Endothelial cell of umbilical vein (primary cell): Measurements from ENCODE around the gene COQ8A. TPM values are rescaled to one million over a fixed set of nuclear protein-coding genes. Genes with fewer than 3 reads are reported as not detected.

Experiments
- BruUV-seq: library from RNA; stranded (reverse); fragments of 400-500 nt; replicated peaks from 2 replicates; lab custom pipeline; 2021; lab: Mats Ljungman, UMichigan
- CTCF ChIA-PET: fragments of 300-600, 350-600 bp; sonication (Branson Sonifier 250); formaldehyde crosslinking; loops from one replicate; lab custom pipeline; 2021; ENCODE audit warnings: antibody characterized with exemption, inconsistent platforms; lab: Charles Lee
- POLR2A ChIA-PET: fragments of 300-600, 350-600 bp; sonication (Branson Sonifier 250); formaldehyde crosslinking; loops from one replicate; lab custom pipeline; 2021; ENCODE audit warnings: antibody characterized with exemption, inconsistent platforms; lab: Charles Lee
- DNase-seq: peaks from one replicate; pipeline ENCODE4 v3.0.0-alpha.2; 2011; ENCODE audit warnings: low read depth, low spot score
- FAIRE-seq: peaks from 2 replicates; lab custom pipeline; 2011; peaks lifted over from hg19 to GRCh38; lab: Jason Lieb, UNC
- H2AFZ ChIP-seq: 2 replicates; pipeline ENCODE4 v1.6.0; 2012; ENCODE audit warnings: low read depth, low read length, control low read depth, inconsistent platforms
- H3K27ac ChIP-seq: 2 replicates; pipeline ENCODE4 v1.5.1; 2011; ENCODE audit warnings: low read depth, mild to moderate bottlenecking, control low read depth, low read length, moderate library complexity; ENCODE audit not compliant: insufficient read depth
- H3K27me3 ChIP-seq, 2 experiments: 2 replicates each; pipeline versions ENCODE4 v1.6.0 to v1.6.1; 2011; ENCODE audit warnings: low read length in 2 of 2, mixed read lengths in 1 of 2; ENCODE audit not compliant: control insufficient read depth in 2 of 2, insufficient read depth in 2 of 2
- H3K36me3 ChIP-seq, 2 experiments: 2 replicates in 1 of 2; 3 replicates in 1 of 2; pipeline ENCODE4 v1.5.1; 2011; ENCODE audit warnings: low read length in 2 of 2, mild to moderate bottlenecking in 1 of 2, moderate library complexity in 1 of 2; ENCODE audit not compliant: control insufficient read depth in 2 of 2, insufficient read depth in 2 of 2; ENCODE audit errors: extremely low read depth in 1 of 2
- H3K4me1 ChIP-seq: 3 replicates; pipeline ENCODE4 v1.5.1; 2011; ENCODE audit warnings: mild to moderate bottlenecking, low read length; ENCODE audit not compliant: control insufficient read depth, insufficient read depth; ENCODE audit errors: extremely low read depth
- H3K4me2 ChIP-seq: 2 replicates; pipeline ENCODE4 v1.6.1; 2011; ENCODE audit warnings: low read length, control low read depth, mixed read lengths; ENCODE audit not compliant: insufficient read depth
- H3K4me3 ChIP-seq, 3 experiments: fragments of 200-600 bp in 1 of 3; sonication (generic), shearing (Covaris generic) in 1 of 3; replicated peaks in 1 of 3; 2 replicates each; pipeline ENCODE4 v1.5.1; 2011 to 2016; ENCODE audit warnings: control low read depth in 3 of 3, low read length in 3 of 3, mild to moderate bottlenecking in 2 of 3, inconsistent platforms in 1 of 3, low read depth in 1 of 3, moderate library complexity in 1 of 3; ENCODE audit not compliant: insufficient read depth in 1 of 3
- H3K79me2 ChIP-seq: 2 replicates; pipeline ENCODE4 v1.6.0; 2012; ENCODE audit warnings: low read length, inconsistent platforms; ENCODE audit not compliant: control insufficient read depth, insufficient read depth
- H3K9ac ChIP-seq: replicated peaks from 2 replicates; pipeline ENCODE3; 2011; ENCODE audit warnings: low read length, control low read depth; ENCODE audit not compliant: insufficient read depth; ENCODE audit errors: extremely low read depth
- H3K9me1 ChIP-seq: replicated peaks from 3 replicates; pipeline ENCODE4 v1.6.0; 2011; ENCODE audit warnings: mild to moderate bottlenecking, low read length; ENCODE audit not compliant: control insufficient read depth, insufficient read depth; ENCODE audit errors: extremely low read depth
- H3K9me3 ChIP-seq: replicated peaks from 2 replicates; pipeline ENCODE4 v1.5.1; 2012; ENCODE audit warnings: low read length, inconsistent platforms; ENCODE audit not compliant: control insufficient read depth, insufficient read depth
- H4K20me1 ChIP-seq: replicated peaks from 2 replicates; pipeline ENCODE3; 2011; ENCODE audit warnings: mild to moderate bottlenecking, low read length; ENCODE audit not compliant: control insufficient read depth, insufficient read depth; ENCODE audit errors: extremely low read depth
- EZH2 ChIP-seq: IDR thresholded peaks from 2 replicates; pipeline ENCODE4 v1.6.1; 2012; ENCODE audit warnings: borderline replicate concordance, low read depth, mild to moderate bottlenecking, moderate library complexity, low read length, inconsistent platforms; ENCODE audit not compliant: severe bottlenecking
- FOS ChIP-seq: IDR thresholded peaks from 2 replicates; pipeline ENCODE4 v1.6.1; 2011; ENCODE audit warnings: mild to moderate bottlenecking, low read length, moderate library complexity, borderline replicate concordance; ENCODE audit not compliant: insufficient read depth
- GATA2 ChIP-seq: IDR thresholded peaks from 2 replicates; pipeline ENCODE4 v1.7.0; 2011; ENCODE audit warnings: low read depth, mild to moderate bottlenecking, moderate library complexity, mixed read lengths, low read length; ENCODE audit not compliant: insufficient read length, insufficient read depth
- JUN ChIP-seq: IDR thresholded peaks from 2 replicates; pipeline ENCODE4 v1.6.1; 2011; ENCODE audit warnings: borderline replicate concordance, low read depth; ENCODE audit not compliant: insufficient read length, insufficient read depth
- MYC ChIP-seq: IDR thresholded peaks from one replicate; pipeline ENCODE4 v1.6.1; 2011; ENCODE audit warnings: mild to moderate bottlenecking, low read depth, low read length
- POLR2A ChIP-seq: IDR thresholded peaks from 2 replicates; pipeline ENCODE4 v1.6.1; 2012; ENCODE audit warnings: low read depth, mild to moderate bottlenecking, control low read depth, low read length
- POLR2AphosphoS5 ChIP-seq: IDR thresholded peaks from 2 replicates; pipeline ENCODE4 v1.6.1; 2012; ENCODE audit warnings: low read depth, mild to moderate bottlenecking, control low read depth, low read length, moderate library complexity; ENCODE audit not compliant: insufficient read depth
- dilution Hi-C: fragments of 300-500 bp; cut with MboI; formaldehyde crosslinking; loops from one replicate; pipeline ENCODE4 v1.15.0; 2019; ENCODE audit warnings: low sequenced_read_pairs; ENCODE audit not compliant: extremely low pct_ligation_motif_present
- intact Hi-C: fragments of 100-400 bp; cut with micrococcal nuclease; formaldehyde crosslinking; loops from one replicate; pipeline ENCODE4 v1.10.0; 2022
- polyA plus RNA-seq, 4 experiments: library from polyadenylated mRNA; depleted of rRNA in 3 of 4; stranded (reverse) in 3 of 4; unstranded in 1 of 4; fragments of >200 nt; gene quantifications; 2 replicates each; pipeline versions ENCODE4 v1.2.1 to v1.2.3, GENCODE V29; 2011 to 2012; ENCODE audit warnings: missing spikeins in 1 of 4
- total RNA-seq: library from RNA; stranded (reverse); gene quantifications from 2 replicates; pipeline ENCODE4 v1.2.3, GENCODE V29; 2021
- TF ChIP-seq, protein P1 (sequence below), 2 donors: IDR thresholded peaks; 1 replicate in 1 of 2; 2 replicates in 1 of 2; pipeline ENCODE4 v1.5.1; 2011; ENCODE audit warnings: low read length in 2 of 2, mild to moderate bottlenecking in 2 of 2, moderate library complexity in 2 of 2, control low read depth in 1 of 2, inconsistent platforms in 1 of 2, low read depth in 1 of 2; ENCODE audit not compliant: insufficient read depth in 1 of 2; ENCODE audit errors: extremely low read depth in 1 of 2
- TF ChIP-seq, protein P2 (sequence below): IDR thresholded peaks from 2 replicates; pipeline ENCODE4 v1.6.1; 2011; ENCODE audit not compliant: insufficient read depth, insufficient read length

COQ8A gene
- total and polyA plus RNA-seq, 2 donors (not counting 3 experiments of a cell fraction or from before 2014, with no cell fraction given) = 6.8 to 9.4 TPM

DNA sequence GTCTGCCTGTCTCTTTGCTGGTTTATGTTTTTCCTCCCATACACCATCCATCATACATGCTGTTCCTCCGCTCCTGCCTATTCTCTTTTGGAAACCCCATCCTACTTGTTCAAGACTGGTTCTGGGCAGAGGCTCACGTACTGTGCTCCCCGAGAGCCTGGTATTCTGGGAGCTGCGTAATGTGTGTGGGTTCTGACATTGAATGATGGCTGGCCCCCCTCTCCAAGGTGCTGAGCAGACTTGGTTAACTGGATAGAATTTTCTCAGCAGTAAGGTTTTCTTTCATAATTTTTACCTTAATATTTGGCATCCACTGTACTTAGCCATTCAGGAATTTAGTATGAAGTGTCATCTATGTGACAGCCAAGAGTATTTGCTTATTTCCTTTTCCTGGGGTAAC, 26.6 kb downstream of the COQ8A start:
- CTCF ChIA-PET = interaction anchor here (1.6 kb wide), 1 partner anchor 306 kb away, joined by 3 read pairs; no protein-coding TSS in a partner anchor
- intact Hi-C loops = no loop called here

More for the DNA sequence above, 26.6 kb downstream of the COQ8A start:
- no peak overlapping the region for H2AFZ ChIP-seq
- no peaks in the 10 kb centered on the region for H3K27me3 ChIP-seq
- no peaks in the 10 kb centered on the region for H3K36me3 ChIP-seq
- DNase-seq = no peak
- H3K9ac ChIP-seq = no peak overlapping the region
- no peaks in the 10 kb centered on the region for H4K20me1 ChIP-seq
- no TSS peak for BruUV-seq
- no peak overlapping the region for H3K27ac ChIP-seq
- no peak for FAIRE-seq
- dilution Hi-C loops = no loop called here
- H3K79me2 ChIP-seq = no peaks in the 10 kb centered on the region
- POLR2A ChIA-PET = no interaction called here
- H3K4me3 ChIP-seq = no peak overlapping the region
- H3K9me3 ChIP-seq = no peaks in the 10 kb centered on the region
- no peak for TF ChIP-seq POLR2A
- no peak for TF ChIP-seq GATA2
- TF ChIP-seq, protein P1, sequence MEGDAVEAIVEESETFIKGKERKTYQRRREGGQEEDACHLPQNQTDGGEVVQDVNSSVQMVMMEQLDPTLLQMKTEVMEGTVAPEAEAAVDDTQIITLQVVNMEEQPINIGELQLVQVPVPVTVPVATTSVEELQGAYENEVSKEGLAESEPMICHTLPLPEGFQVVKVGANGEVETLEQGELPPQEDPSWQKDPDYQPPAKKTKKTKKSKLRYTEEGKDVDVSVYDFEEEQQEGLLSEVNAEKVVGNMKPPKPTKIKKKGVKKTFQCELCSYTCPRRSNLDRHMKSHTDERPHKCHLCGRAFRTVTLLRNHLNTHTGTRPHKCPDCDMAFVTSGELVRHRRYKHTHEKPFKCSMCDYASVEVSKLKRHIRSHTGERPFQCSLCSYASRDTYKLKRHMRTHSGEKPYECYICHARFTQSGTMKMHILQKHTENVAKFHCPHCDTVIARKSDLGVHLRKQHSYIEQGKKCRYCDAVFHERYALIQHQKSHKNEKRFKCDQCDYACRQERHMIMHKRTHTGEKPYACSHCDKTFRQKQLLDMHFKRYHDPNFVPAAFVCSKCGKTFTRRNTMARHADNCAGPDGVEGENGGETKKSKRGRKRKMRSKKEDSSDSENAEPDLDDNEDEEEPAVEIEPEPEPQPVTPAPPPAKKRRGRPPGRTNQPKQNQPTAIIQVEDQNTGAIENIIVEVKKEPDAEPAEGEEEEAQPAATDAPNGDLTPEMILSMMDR (IDR thresholded peaks at IDR 0.05; ENCODE audit: extremely low read depth in 1 of 2, insufficient read depth in 1 of 2, low read depth in 1 of 2, low read length in 2 of 2) = no peak
- TF ChIP-seq MYC = no peak
- no peak for TF ChIP-seq EZH2
- no peak for TF ChIP-seq POLR2AphosphoS5
- no peak for TF ChIP-seq JUN
- TF ChIP-seq, protein P2, sequence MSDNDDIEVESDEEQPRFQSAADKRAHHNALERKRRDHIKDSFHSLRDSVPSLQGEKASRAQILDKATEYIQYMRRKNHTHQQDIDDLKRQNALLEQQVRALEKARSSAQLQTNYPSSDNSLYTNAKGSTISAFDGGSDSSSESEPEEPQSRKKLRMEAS = no peak
- no peak for TF ChIP-seq FOS
- H3K4me2 ChIP-seq = no peak overlapping the region
- no peaks in the 10 kb centered on the region for H3K4me1 ChIP-seq
- no peaks in the 10 kb centered on the region for H3K9me1 ChIP-seq
